GM23248 (cell line): ENCODE data around the gene DEDD.

ENCODE experiments used
- EZH2 ChIP-seq: fragments of 200-600 bp; sonication (generic); IDR thresholded peaks from 2 replicates; pipeline ENCODE4 v1.6.1; 2018; ENCODE audit warnings: antibody characterized with exemption, mild to moderate bottlenecking; ENCODE audit not compliant: insufficient read depth, poor library complexity, severe bottlenecking
- EZH2phosphoT487 ChIP-seq: fragments of 200-600 bp; sonication (generic); IDR thresholded peaks from 2 replicates; pipeline ENCODE4 v1.6.1; 2018; ENCODE audit warnings: antibody characterized with exemption, moderate library complexity, mild to moderate bottlenecking, low read depth; ENCODE audit not compliant: insufficient read depth

DNA sequence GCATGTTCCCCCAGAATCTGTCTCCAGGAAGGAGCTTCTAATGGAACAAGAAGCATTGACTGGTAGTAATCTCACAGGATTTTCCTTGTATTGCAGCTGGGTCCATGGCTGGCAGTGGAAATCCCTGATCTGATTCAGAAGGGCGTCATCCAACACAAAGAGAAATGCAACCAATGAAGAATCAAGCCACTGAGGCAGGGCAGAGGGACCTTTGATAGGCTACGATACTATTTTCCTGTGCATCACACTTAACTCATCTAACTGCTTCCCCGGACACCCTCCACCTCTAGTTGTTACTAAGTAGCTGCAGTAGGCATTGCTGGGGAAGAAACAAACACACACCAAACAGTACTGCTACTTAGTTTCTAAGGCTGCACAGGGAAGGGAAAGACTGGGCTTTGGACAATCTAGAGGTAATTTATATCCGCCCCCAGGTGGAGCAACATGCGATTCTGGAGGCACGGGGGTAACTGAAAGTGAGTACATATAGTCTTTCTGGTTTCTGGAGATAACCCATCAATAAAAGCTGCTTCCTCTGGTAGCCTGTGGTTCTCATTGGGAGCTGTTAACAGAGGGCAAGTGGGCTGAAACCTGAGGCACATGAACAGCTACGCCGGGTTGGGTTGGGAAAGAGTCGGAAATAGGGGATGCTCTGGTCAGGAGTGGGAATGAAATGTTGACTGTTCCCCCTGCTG is 26.0 kb upstream of the DEDD start:
- TF ChIP-seq EZH2 (no peak), EZH2phosphoT487 (no peak)
